GM23338 (cell line): ENCODE results near the gene PCP4. TPM values are rescaled to one million over a fixed set of nuclear protein-coding genes. Genes with fewer than 3 reads are reported as not detected.

Source experiments
- ATAC-seq: fragments of 200-7000 bp; cut with Tn5 transposase; 3 replicates; pipeline ENCODE4 v1.9.1; 2020
- DNase-seq: peaks from one replicate; pipeline ENCODE4 v3.0.0-alpha.2; 2015; ENCODE audit warnings: low spot score
- H2AFZ ChIP-seq: fragments of 200-600 bp; sonication (generic); 2 replicates; pipeline ENCODE4 v1.8.0; 2016; ENCODE audit warnings: antibody characterized with exemption, mild to moderate bottlenecking, moderate library complexity
- H3F3A ChIP-seq: fragments of 200-600 bp; sonication (generic); replicated peaks from 2 replicates; pipeline ENCODE4 v1.8.0; 2017; ENCODE audit warnings: antibody characterized with exemption, mixed run types, low read depth
- H3K27ac ChIP-seq: fragments of 200-600 bp; sonication (generic); 2 replicates; pipeline ENCODE4 v1.6.1; 2016; ENCODE audit warnings: low read depth
- H3K27me3 ChIP-seq: fragments of 200-600 bp; sonication (generic); 2 replicates; pipeline ENCODE4 v1.8.0; 2016; ENCODE audit warnings: mild to moderate bottlenecking, mixed run types, moderate library complexity; ENCODE audit not compliant: insufficient read depth
- H3K36me3 ChIP-seq: fragments of 200-600 bp; sonication (generic); 2 replicates; pipeline ENCODE4 v1.8.0; 2016; ENCODE audit warnings: mild to moderate bottlenecking; ENCODE audit not compliant: insufficient read depth
- H3K4me1 ChIP-seq: fragments of 200-600 bp; sonication (generic); 2 replicates; pipeline ENCODE4 v1.8.0; 2016; ENCODE audit warnings: mild to moderate bottlenecking, moderate library complexity; ENCODE audit not compliant: insufficient read depth
- H3K4me2 ChIP-seq: fragments of 200-600 bp; sonication (generic); 2 replicates; pipeline ENCODE4 v1.7.1; 2017; ENCODE audit warnings: mixed run types
- H3K4me3 ChIP-seq: fragments of 200-600 bp; sonication (generic); 2 replicates; pipeline ENCODE4 v1.6.1; 2016; ENCODE audit warnings: mixed run types
- H3K79me2 ChIP-seq: fragments of 200-600 bp; sonication (generic); replicated peaks from 2 replicates; pipeline ENCODE4 v1.8.0; 2017; ENCODE audit warnings: mild to moderate bottlenecking; ENCODE audit not compliant: insufficient read depth
- H3K9me2 ChIP-seq: fragments of 200-600 bp; sonication (generic); 2 replicates; pipeline ENCODE4 v1.8.0; 2017; ENCODE audit not compliant: insufficient read depth
- H4K20me1 ChIP-seq: fragments of 200-600 bp; sonication (generic); replicated peaks from 2 replicates; pipeline ENCODE4 v1.8.0; 2017; ENCODE audit warnings: mild to moderate bottlenecking; ENCODE audit not compliant: insufficient read depth
- H3K27ac Mint-ChIP-seq: 2 replicates; pipeline ENCODE4 v1.8.0; 2020; ENCODE audit warnings: inconsistent platforms, mild to moderate bottlenecking, moderate library complexity, mixed read lengths
- H3K27me3 Mint-ChIP-seq: 3 replicates; pipeline ENCODE4 v1.8.0; 2022; ENCODE audit warnings: low read depth, mild to moderate bottlenecking, moderate library complexity, mixed read lengths, inconsistent platforms; ENCODE audit not compliant: insufficient read depth, poor library complexity
- H3K36me3 Mint-ChIP-seq: 3 replicates; pipeline ENCODE4 v1.8.0; 2021; ENCODE audit warnings: low read depth, mild to moderate bottlenecking, inconsistent platforms, moderate library complexity, mixed read lengths
- H3K4me1 Mint-ChIP-seq: 3 replicates; pipeline ENCODE4 v1.8.0; 2020; ENCODE audit warnings: mild to moderate bottlenecking, inconsistent platforms, mixed read lengths
- H3K4me3 Mint-ChIP-seq: 3 replicates; pipeline ENCODE4 v1.8.0; 2021; ENCODE audit warnings: moderate library complexity, mild to moderate bottlenecking, inconsistent platforms, mixed read lengths
- H3K9me3 Mint-ChIP-seq: 3 replicates; pipeline ENCODE4 v1.8.0; 2020; ENCODE audit warnings: moderate library complexity, mild to moderate bottlenecking, inconsistent platforms, mixed read lengths
- CREB1 ChIP-seq: fragments of 250-450 bp; sonication (Bioruptor Pico); IDR thresholded peaks from 2 replicates; pipeline ENCODE4 v1.5.0; 2020; ENCODE audit warnings: low read depth, mild to moderate bottlenecking, moderate library complexity
- EZH2phosphoT487 ChIP-seq: fragments of 200-600 bp; sonication (generic); IDR thresholded peaks from one replicate; pipeline ENCODE4 v1.8.1; 2018; ENCODE audit warnings: antibody characterized with exemption; ENCODE audit not compliant: unreplicated experiment
- JUNB ChIP-seq: IDR thresholded peaks from one replicate; pipeline ENCODE4 v1.6.1; 2016; ENCODE audit warnings: antibody characterized with exemption; ENCODE audit not compliant: unreplicated experiment
- NANOG ChIP-seq: IDR thresholded peaks from 2 replicates; pipeline ENCODE4 v1.6.1; 2016; ENCODE audit warnings: antibody characterized with exemption, borderline replicate concordance
- POLR2AphosphoS5 ChIP-seq: IDR thresholded peaks from 2 replicates; pipeline ENCODE4 v1.6.1; 2016; ENCODE audit warnings: antibody characterized with exemption, low read depth
- STAT1 ChIP-seq: IDR thresholded peaks from one replicate; pipeline ENCODE4 v1.6.1; 2016; ENCODE audit warnings: antibody characterized with exemption; ENCODE audit not compliant: unreplicated experiment
- ZNF114 ChIP-seq: fragments of 250-450 bp; sonication (Bioruptor Pico); IDR thresholded peaks from 2 replicates; pipeline ENCODE4 v1.5.0; 2020; ENCODE audit warnings: mild to moderate bottlenecking, moderate library complexity
- ZNF331 ChIP-seq: fragments of 250-450 bp; sonication (Bioruptor Pico); IDR thresholded peaks from 2 replicates; pipeline ENCODE4 v1.5.0; 2020; ENCODE audit warnings: low read depth, mild to moderate bottlenecking, moderate library complexity
- polyA plus RNA-seq: library from polyadenylated mRNA; unstranded; fragments of >200 nt; fragmentation: Nextera tagmentation; extraction: Ambion mirVana; gene quantifications from 2 replicates; pipeline ENCODE4 v1.2.1, GENCODE V29; 2016
- total RNA-seq: library from RNA; depleted of rRNA; stranded (reverse); fragments of >200 nt; shearing (Covaris generic); gene quantifications from 2 replicates; pipeline ENCODE4 v1.2.3, GENCODE V29; 2014
- TF ChIP-seq, protein P1 (sequence below), 2 experiments: fragments of 200-600 bp in 1 of 2; sonication (generic) in 1 of 2; conservative IDR thresholded peaks; 2 replicates each; pipeline versions ENCODE4 v1.5.1 to v1.6.1; 2016 to 2017; ENCODE audit warnings: antibody characterized with exemption in 2 of 2, low read depth in 2 of 2, mild to moderate bottlenecking in 2 of 2, moderate library complexity in 1 of 2
- TF ChIP-seq, protein P2 (sequence below): fragments of 250-450 bp; sonication (Bioruptor Pico); IDR thresholded peaks from 2 replicates; pipeline ENCODE4 v1.5.0; 2020; ENCODE audit warnings: mild to moderate bottlenecking, moderate library complexity
- TF ChIP-seq, protein P3 (sequence below): IDR thresholded peaks from one replicate; pipeline ENCODE4 v1.6.1; 2018; ENCODE audit warnings: antibody characterized with exemption; ENCODE audit not compliant: unreplicated experiment

PCP4 gene
- total and polyA plus RNA-seq, 2 experiments from 2014 or later = 7.3 TPM; not detected in 1

DNA sequence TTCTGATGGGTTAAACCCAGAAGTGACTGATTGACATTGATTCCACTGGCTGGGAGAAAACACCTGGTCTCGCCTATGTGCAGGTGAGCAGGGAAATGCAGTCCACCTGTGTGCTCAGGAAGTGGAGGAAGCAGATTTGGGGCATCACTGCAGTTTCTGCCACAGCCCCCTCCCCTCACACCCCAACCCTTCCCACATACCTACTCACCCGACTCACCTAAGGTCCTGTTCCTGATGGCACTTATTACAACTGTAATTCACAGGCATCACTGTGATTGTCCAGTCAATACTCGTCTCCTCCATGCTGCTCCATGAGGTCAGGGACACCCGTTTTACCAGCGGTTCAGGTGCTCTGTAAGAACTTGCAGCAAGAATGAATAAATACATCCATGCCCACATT lies 68.5 kb downstream of the PCP4 start (continued):
- TF ChIP-seq, protein P1, sequence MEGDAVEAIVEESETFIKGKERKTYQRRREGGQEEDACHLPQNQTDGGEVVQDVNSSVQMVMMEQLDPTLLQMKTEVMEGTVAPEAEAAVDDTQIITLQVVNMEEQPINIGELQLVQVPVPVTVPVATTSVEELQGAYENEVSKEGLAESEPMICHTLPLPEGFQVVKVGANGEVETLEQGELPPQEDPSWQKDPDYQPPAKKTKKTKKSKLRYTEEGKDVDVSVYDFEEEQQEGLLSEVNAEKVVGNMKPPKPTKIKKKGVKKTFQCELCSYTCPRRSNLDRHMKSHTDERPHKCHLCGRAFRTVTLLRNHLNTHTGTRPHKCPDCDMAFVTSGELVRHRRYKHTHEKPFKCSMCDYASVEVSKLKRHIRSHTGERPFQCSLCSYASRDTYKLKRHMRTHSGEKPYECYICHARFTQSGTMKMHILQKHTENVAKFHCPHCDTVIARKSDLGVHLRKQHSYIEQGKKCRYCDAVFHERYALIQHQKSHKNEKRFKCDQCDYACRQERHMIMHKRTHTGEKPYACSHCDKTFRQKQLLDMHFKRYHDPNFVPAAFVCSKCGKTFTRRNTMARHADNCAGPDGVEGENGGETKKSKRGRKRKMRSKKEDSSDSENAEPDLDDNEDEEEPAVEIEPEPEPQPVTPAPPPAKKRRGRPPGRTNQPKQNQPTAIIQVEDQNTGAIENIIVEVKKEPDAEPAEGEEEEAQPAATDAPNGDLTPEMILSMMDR (conservative IDR thresholded peaks at IDR 0.05; ENCODE audit: low read depth in 2 of 2) = no peak

DNA sequence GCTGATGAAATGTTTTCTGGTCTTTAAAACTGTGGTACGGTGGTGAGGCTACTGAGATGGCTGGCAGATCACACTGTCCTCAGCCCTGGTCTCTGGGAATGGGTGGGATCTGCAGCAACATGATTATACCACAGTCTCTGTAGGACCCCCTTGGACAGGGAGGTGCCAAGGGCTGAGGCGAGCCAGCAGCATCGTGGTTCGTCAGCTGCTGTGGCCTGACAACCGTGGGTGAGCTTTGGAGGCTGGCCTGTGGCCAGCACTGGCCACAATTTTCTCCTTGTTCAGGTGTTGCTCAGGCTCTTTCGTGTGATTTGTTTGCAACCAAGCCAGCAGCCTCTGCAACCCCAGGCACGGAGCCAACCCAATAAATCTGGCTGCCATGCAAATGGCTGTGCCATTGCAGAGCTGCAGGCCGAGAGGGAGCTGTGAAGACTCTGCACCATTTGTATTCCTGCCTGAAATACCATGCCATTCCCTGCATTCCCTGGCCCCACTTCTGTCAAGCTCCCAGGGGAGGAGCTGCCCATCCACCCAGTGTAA lies 70.9 kb downstream of the PCP4 start:
- no peak overlapping the region for H3K27ac ChIP-seq
- no peak overlapping the region for H3K4me2 ChIP-seq
- no peaks in the 10 kb centered on the region for H3K36me3 Mint-ChIP-seq
- H3K4me3 ChIP-seq = no peak overlapping the region
- H3K4me1 ChIP-seq = no peaks in the 10 kb centered on the region
- H3K27me3 Mint-ChIP-seq = peaks cover 4% of the 10 kb centered on the region
- ATAC-seq (no peak), DNase-seq (no peak)
- no peaks in the 10 kb centered on the region for H3K4me1 Mint-ChIP-seq
- no peaks in the 10 kb centered on the region for H3K27me3 ChIP-seq
- H3K36me3 ChIP-seq = no peaks in the 10 kb centered on the region
- H3K79me2 ChIP-seq = no peaks in the 10 kb centered on the region
- H3K27ac Mint-ChIP-seq = no peak overlapping the region
- H4K20me1 ChIP-seq = no peaks in the 10 kb centered on the region
- no peaks in the 10 kb centered on the region for H3F3A ChIP-seq
- no peak overlapping the region for H2AFZ ChIP-seq
- peaks cover 7% of the 10 kb centered on the region; the same call in 2 of the 3 replicates for H3K9me3 Mint-ChIP-seq
- H3K4me3 Mint-ChIP-seq = no peak overlapping the region
- peaks cover 3% of the 10 kb centered on the region for H3K9me2 ChIP-seq
- no peak for TF ChIP-seq EZH2phosphoT487
- TF ChIP-seq, protein P2, sequence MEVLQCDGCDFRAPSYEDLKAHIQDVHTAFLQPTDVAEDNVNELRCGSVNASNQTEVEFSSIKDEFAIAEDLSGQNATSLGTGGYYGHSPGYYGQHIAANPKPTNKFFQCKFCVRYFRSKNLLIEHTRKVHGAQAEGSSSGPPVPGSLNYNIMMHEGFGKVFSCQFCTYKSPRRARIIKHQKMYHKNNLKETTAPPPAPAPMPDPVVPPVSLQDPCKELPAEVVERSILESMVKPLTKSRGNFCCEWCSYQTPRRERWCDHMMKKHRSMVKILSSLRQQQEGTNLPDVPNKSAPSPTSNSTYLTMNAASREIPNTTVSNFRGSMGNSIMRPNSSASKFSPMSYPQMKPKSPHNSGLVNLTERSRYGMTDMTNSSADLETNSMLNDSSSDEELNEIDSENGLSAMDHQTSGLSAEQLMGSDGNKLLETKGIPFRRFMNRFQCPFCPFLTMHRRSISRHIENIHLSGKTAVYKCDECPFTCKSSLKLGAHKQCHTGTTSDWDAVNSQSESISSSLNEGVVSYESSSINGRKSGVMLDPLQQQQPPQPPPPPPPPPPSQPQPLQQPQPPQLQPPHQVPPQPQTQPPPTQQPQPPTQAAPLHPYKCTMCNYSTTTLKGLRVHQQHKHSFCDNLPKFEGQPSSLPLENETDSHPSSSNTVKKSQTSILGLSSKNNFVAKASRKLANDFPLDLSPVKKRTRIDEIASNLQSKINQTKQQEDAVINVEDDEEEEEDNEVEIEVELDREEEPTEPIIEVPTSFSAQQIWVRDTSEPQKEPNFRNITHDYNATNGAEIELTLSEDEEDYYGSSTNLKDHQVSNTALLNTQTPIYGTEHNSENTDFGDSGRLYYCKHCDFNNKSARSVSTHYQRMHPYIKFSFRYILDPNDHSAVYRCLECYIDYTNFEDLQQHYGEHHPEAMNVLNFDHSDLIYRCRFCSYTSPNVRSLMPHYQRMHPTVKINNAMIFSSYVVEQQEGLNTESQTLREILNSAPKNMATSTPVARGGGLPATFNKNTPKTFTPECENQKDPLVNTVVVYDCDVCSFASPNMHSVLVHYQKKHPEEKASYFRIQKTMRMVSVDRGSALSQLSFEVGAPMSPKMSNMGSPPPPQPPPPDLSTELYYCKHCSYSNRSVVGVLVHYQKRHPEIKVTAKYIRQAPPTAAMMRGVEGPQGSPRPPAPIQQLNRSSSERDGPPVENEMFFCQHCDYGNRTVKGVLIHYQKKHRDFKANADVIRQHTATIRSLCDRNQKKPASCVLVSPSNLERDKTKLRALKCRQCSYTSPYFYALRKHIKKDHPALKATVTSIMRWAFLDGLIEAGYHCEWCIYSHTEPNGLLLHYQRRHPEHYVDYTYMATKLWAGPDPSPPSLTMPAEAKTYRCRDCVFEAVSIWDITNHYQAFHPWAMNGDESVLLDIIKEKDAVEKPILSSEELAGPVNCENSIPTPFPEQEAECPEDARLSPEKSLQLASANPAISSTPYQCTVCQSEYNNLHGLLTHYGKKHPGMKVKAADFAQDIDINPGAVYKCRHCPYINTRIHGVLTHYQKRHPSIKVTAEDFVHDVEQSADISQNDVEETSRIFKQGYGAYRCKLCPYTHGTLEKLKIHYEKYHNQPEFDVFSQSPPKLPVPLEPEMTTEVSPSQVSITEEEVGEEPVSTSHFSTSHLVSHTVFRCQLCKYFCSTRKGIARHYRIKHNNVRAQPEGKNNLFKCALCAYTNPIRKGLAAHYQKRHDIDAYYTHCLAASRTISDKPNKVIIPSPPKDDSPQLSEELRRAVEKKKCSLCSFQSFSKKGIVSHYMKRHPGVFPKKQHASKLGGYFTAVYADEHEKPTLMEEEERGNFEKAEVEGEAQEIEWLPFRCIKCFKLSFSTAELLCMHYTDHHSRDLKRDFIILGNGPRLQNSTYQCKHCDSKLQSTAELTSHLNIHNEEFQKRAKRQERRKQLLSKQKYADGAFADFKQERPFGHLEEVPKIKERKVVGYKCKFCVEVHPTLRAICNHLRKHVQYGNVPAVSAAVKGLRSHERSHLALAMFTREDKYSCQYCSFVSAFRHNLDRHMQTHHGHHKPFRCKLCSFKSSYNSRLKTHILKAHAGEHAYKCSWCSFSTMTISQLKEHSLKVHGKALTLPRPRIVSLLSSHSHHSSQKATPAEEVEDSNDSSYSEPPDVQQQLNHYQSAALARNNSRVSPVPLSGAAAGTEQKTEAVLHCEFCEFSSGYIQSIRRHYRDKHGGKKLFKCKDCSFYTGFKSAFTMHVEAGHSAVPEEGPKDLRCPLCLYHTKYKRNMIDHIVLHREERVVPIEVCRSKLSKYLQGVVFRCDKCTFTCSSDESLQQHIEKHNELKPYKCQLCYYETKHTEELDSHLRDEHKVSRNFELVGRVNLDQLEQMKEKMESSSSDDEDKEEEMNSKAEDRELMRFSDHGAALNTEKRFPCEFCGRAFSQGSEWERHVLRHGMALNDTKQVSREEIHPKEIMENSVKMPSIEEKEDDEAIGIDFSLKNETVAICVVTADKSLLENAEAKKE (CRISPR knock-in tag) = no peak
- TF ChIP-seq ZNF114 (CRISPR knock-in tag) = no peak
- TF ChIP-seq POLR2AphosphoS5 = no peak
- TF ChIP-seq STAT1 = no peak
- no peak for TF ChIP-seq NANOG
- TF ChIP-seq ZNF331 = no peak
- TF ChIP-seq, protein P1 (conservative IDR thresholded peaks at IDR 0.05; ENCODE audit: low read depth in 2 of 2) = no peak
- TF ChIP-seq, protein P3, sequence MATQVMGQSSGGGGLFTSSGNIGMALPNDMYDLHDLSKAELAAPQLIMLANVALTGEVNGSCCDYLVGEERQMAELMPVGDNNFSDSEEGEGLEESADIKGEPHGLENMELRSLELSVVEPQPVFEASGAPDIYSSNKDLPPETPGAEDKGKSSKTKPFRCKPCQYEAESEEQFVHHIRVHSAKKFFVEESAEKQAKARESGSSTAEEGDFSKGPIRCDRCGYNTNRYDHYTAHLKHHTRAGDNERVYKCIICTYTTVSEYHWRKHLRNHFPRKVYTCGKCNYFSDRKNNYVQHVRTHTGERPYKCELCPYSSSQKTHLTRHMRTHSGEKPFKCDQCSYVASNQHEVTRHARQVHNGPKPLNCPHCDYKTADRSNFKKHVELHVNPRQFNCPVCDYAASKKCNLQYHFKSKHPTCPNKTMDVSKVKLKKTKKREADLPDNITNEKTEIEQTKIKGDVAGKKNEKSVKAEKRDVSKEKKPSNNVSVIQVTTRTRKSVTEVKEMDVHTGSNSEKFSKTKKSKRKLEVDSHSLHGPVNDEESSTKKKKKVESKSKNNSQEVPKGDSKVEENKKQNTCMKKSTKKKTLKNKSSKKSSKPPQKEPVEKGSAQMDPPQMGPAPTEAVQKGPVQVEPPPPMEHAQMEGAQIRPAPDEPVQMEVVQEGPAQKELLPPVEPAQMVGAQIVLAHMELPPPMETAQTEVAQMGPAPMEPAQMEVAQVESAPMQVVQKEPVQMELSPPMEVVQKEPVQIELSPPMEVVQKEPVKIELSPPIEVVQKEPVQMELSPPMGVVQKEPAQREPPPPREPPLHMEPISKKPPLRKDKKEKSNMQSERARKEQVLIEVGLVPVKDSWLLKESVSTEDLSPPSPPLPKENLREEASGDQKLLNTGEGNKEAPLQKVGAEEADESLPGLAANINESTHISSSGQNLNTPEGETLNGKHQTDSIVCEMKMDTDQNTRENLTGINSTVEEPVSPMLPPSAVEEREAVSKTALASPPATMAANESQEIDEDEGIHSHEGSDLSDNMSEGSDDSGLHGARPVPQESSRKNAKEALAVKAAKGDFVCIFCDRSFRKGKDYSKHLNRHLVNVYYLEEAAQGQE = no peak
- no peak for TF ChIP-seq CREB1 (CRISPR knock-in tag)
- TF ChIP-seq JUNB = no peak
